Sigmoid colon (tissue), 7 donors: ENCODE measurements around the gene SPATA4. TPM values are rescaled to one million over a fixed set of nuclear protein-coding genes. Genes with fewer than 3 reads are reported as not detected.
"Not testable (repeated sequence)": the region's sequence is repeated elsewhere in the genome, so short reads cannot be mapped to it uniquely, and the experiment has no call there.

Source experiments
- DNase-seq: peaks from one replicate; pipeline ENCODE4 v3.0.0-alpha.2; 2019
- H3K27ac ChIP-seq, 4 donors: fragments of 200-600 bp; sonication (generic); one replicate each; pipeline ENCODE4 v1.5.1; 2016 to 2019; ENCODE audit warnings: mild to moderate bottlenecking in 1 of 4
- H3K27me3 ChIP-seq, 3 donors: fragments of 200-600 bp; sonication (generic); one replicate each; pipeline ENCODE4 v1.5.1; 2019; ENCODE audit warnings: mild to moderate bottlenecking in 1 of 3
- H3K36me3 ChIP-seq, 4 donors: fragments of 200-600 bp; sonication (generic); one replicate each; pipeline ENCODE4 v1.5.1; 2016 to 2019
- H3K4me1 ChIP-seq, 4 donors: fragments of 200-600 bp; sonication (generic); one replicate each; pipeline ENCODE4 v1.5.1; 2017 to 2019
- H3K4me3 ChIP-seq, 4 donors: fragments of 200-600 bp; sonication (generic); one replicate each; pipeline ENCODE4 v1.5.1; 2017 to 2019; ENCODE audit warnings: mild to moderate bottlenecking in 2 of 4, moderate library complexity in 1 of 4
- H3K9me3 ChIP-seq, 4 donors: fragments of 200-600 bp in 3 of 4; sonication (generic) in 3 of 4; one replicate each; pipeline versions ENCODE4 v1.5.1 to v1.6.1; 2013 to 2019
- EP300 ChIP-seq, 4 donors: sonication (generic); formaldehyde crosslinking; IDR thresholded peaks; one replicate each; pipeline ENCODE4 v1.6.1; 2017; ENCODE audit warnings: antibody characterized with exemption in 4 of 4
- POLR2A ChIP-seq, 2 donors: fragments of 450-650 bp; IDR thresholded peaks; one replicate each; pipeline ENCODE4 v1.6.1; 2016; ENCODE audit warnings: antibody characterized with exemption in 2 of 2, mild to moderate bottlenecking in 2 of 2, moderate library complexity in 2 of 2
- POLR2AphosphoS5 ChIP-seq, 4 donors: sonication (generic); formaldehyde crosslinking; IDR thresholded peaks; one replicate each; pipeline ENCODE4 v1.6.1; 2017; ENCODE audit warnings: antibody characterized with exemption in 4 of 4
- WGBS, 2 donors: extraction: QIAGEN DNeasy Blood & Tissue Kit; methylation state at CpG; one replicate each; pipeline ENCODE4 v1.1.7; 2013; 5-methylcytosine and 5-hydroxymethylcytosine counted together
- intact Hi-C: fragments of 100-400 bp; cut with DNase I; formaldehyde crosslinking; loops from one replicate; pipeline ENCODE4 v1.15.1; 2023
- polyA plus RNA-seq, 3 donors: library from polyadenylated mRNA; stranded (reverse); fragments of 200-250 nt; gene quantifications; one replicate each; pipeline ENCODE4 v1.2.3, GENCODE V29; 2013
- total RNA-seq, 4 donors: library from RNA; depleted of rRNA; stranded (reverse); fragments of >200 nt; gene quantifications; one replicate each; pipeline ENCODE4 v1.1.0, GENCODE V29; 2016
- TF ChIP-seq, protein P1 (sequence below), 4 experiments: fragments of 450-650 bp in 3 of 4; fragments of 200-600 bp in 1 of 4; IDR thresholded peaks; one replicate each; pipeline ENCODE4 v1.5.1; 2016 to 2019; ENCODE audit warnings: antibody characterized with exemption in 4 of 4, mild to moderate bottlenecking in 3 of 4, moderate library complexity in 2 of 4
- donor health status: healthy with polysubstance abuse.
- donor health status: Bipolar disorder and iron deficiency.
- donor health status: healthy.

The SPATA4 gene
- total and polyA plus RNA-seq, 7 donors: 0.36 to 2.8 (median 0.54) TPM; not detected in 4

DNA sequence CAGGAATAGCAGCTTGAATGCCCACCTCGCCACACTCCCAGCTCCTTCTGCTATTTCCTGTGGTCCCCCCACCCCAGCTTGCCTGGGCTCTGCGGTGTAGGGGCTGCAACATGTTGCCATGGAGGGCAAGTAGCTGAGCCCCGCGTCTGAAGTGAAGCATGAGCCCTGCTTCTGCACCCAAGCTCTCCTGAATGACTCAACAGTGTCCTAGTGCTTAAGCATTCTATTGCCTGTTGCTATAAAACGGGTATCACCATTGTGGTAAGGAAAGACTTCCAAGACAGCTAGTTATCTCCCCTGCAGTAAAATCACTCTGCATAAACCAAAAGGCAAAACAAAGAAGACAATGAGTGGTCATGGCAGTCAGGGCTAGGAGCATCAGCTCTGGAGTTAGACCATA, 31.4 kb upstream of the SPATA4 start:
- Histone ChIP-seq H3K27ac (peak overlapping the region in 2 of 4 donors; percentile 22 to 88), H3K27me3 (no peaks in the 10 kb centered on the region), H3K9me3 (no peaks in the 10 kb centered on the region), H3K4me3 (no peak overlapping the region), H3K4me1 (peaks cover 0 to 38% (median 29%) of the 10 kb centered on the region in 4 donors), H3K36me3 (no peaks in the 10 kb centered on the region)
- DNase-seq: no peak
- intact Hi-C loops: loop anchor here (5.0 kb wide), 1 partner anchor 74 kb away; no protein-coding TSS in a partner anchor
- TF ChIP-seq EP300 (IDR thresholded peaks at IDR 0.05): no peak
- TF ChIP-seq, protein P1, sequence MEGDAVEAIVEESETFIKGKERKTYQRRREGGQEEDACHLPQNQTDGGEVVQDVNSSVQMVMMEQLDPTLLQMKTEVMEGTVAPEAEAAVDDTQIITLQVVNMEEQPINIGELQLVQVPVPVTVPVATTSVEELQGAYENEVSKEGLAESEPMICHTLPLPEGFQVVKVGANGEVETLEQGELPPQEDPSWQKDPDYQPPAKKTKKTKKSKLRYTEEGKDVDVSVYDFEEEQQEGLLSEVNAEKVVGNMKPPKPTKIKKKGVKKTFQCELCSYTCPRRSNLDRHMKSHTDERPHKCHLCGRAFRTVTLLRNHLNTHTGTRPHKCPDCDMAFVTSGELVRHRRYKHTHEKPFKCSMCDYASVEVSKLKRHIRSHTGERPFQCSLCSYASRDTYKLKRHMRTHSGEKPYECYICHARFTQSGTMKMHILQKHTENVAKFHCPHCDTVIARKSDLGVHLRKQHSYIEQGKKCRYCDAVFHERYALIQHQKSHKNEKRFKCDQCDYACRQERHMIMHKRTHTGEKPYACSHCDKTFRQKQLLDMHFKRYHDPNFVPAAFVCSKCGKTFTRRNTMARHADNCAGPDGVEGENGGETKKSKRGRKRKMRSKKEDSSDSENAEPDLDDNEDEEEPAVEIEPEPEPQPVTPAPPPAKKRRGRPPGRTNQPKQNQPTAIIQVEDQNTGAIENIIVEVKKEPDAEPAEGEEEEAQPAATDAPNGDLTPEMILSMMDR (IDR thresholded peaks at IDR 0.05): no peak
- no peak for TF ChIP-seq POLR2AphosphoS5 (IDR thresholded peaks at IDR 0.05)
- no peak for TF ChIP-seq POLR2A (IDR thresholded peaks at IDR 0.05)
- 58 to 75% methylated on average over 5 of the region's 5 CpGs for WGBS, 2 donors

DNA sequence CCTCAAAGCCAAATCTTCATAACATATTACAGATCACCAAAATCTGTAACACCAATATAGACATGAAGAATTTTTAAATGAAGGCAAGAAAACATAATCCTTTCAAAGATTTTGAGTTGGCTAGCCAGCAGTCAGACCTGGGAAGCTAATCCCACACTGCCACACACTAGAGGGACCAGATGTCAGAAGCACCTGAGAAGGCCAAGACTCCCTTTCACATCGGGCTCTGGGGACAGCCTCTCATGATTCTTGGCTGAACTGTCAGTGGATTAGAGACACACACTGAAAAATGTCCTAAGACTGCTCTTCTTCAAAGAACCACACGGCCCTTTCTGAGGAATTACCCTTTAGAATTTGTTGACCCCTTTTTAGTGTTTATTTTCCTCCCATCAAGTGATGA, 28.2 kb upstream of the SPATA4 start:
- H3K27me3 ChIP-seq: no peaks in the 10 kb centered on the region

DNA sequence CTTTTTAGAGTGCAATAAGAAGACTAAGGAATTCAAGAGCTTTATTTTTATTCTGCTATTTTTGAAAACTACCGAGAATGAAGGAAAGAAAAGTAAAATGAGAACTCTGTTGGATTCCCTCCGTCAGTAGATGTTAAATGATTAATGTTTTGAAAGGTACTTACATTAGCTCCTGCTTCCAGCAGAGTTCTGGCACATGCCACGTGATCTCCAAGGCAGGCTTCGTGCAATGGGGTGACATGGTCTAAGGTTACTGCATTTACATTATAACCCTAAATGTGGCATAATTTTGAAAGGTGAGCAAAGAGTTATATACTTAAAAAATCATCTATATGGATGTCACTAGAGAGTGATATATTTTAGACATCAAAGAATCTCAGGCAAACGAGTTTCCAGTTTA, 26.8 kb upstream of the SPATA4 start:
- Histone ChIP-seq H3K9me3 (no peaks in the 10 kb centered on the region), H3K36me3 (no peaks in the 10 kb centered on the region), H3K27me3 (no peaks in the 10 kb centered on the region), H3K4me3 (no peak overlapping the region), H3K4me1 (peaks cover 0 to under 1% (median 0%) of the 10 kb centered on the region in 4 donors), H3K27ac (no peak overlapping the region)
- 76 to 89% methylated on average over 5 of the region's 5 CpGs for WGBS, 2 donors
- no peak for DNase-seq
- intact Hi-C loops: no loop called here
- TF ChIP-seq, protein P1 (IDR thresholded peaks at IDR 0.05): no peak
- no peak for TF ChIP-seq POLR2A (IDR thresholded peaks at IDR 0.05)
- no peak for TF ChIP-seq POLR2AphosphoS5 (IDR thresholded peaks at IDR 0.05)
- no peak for TF ChIP-seq EP300 (IDR thresholded peaks at IDR 0.05)

More for the DNA sequence above, 28.2 kb upstream of the SPATA4 start:
- TF ChIP-seq, protein P1 (IDR thresholded peaks at IDR 0.05): no peak
- no peak for TF ChIP-seq EP300 (IDR thresholded peaks at IDR 0.05)
- no peak for TF ChIP-seq POLR2A (IDR thresholded peaks at IDR 0.05)
- no peak for TF ChIP-seq POLR2AphosphoS5 (IDR thresholded peaks at IDR 0.05)
- Histone ChIP-seq H3K36me3 (no peaks in the 10 kb centered on the region), H3K4me3 (no peak overlapping the region), H3K4me1 (peaks cover 0 to 13% (median 9%) of the 10 kb centered on the region in 4 donors), H3K27ac (no peak overlapping the region), H3K9me3 (no peaks in the 10 kb centered on the region)
- 82 to 84% methylated on average over 2 of the region's 2 CpGs for WGBS, 2 donors
- intact Hi-C loops: no loop called here
- DNase-seq: no peak

DNA sequence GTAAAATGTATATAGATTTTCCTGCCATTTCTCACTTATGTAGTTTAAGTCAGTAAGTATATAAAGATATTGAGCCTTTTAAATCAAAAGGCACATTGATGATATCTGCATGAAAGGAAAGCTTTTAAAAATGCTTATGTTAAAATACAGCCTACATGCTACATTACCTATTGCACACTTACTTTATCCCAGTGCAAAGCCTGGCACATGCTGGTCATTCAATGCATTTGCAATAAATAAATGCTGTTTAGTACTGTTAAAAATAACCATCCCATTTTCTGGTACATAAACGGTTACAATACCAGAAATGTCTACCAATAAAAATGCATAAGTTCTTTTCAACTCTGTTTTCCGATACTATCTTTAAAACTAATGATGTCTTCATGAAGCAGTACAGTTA, 22.1 kb upstream of the SPATA4 start:
- Histone ChIP-seq H3K4me3 (no peak overlapping the region), H3K36me3 (no peaks in the 10 kb centered on the region), H3K9me3 (no peaks in the 10 kb centered on the region), H3K27ac (no peak overlapping the region), H3K27me3 (no peaks in the 10 kb centered on the region), H3K4me1 (peaks cover 0 to 9% (median 2%) of the 10 kb centered on the region in 4 donors)
- no peak for DNase-seq
- TF ChIP-seq EP300 (IDR thresholded peaks at IDR 0.05) (no peak), POLR2A (IDR thresholded peaks at IDR 0.05) (no peak), POLR2AphosphoS5 (IDR thresholded peaks at IDR 0.05) (no peak)
- TF ChIP-seq, protein P1 (IDR thresholded peaks at IDR 0.05): no peak
- WGBS, 2 donors: 65 to 82% methylated on average over 2 of the region's 2 CpGs
- intact Hi-C loops: no loop called here

DNA sequence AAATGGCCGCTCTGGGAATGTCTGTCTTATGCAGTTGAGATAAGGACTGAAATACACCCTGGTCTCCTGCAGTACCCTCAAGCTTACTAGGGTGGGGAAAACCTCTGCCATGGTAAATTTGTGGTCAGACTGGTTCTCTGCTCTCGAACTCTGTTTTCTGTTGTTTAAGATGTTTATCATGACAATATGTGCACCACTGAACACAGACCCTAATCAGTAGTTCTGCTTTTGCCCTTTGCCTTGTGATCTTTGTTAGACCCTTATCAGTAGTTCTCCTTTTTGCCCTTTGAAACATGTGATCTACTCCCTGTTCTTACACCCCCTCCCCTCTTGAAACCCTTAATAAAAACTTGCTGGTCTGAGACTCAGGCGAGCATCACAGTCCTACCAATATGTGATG, 17.0 kb upstream of the SPATA4 start:
- H3K36me3 ChIP-seq, intact Hi-C loops, H3K9me3 ChIP-seq, DNase-seq, H3K27me3 ChIP-seq, H3K27ac ChIP-seq, H3K4me3 ChIP-seq: not testable (repeated sequence)
- peaks cover 0 to 14% (median 2%) of the 10 kb centered on the region in 4 donors for H3K4me1 ChIP-seq
- WGBS, 2 donors: 78 to 89% methylated on average over 3 of the region's 3 CpGs
